CD4-positive, alpha-beta T cell (primary cell): Measurements from ENCODE around the gene AGR3. TPM values are rescaled to one million over a fixed set of nuclear protein-coding genes. Genes with fewer than 3 reads are reported as not detected.

Source experiments
- ATAC-seq: fragments of 200-7000 bp; cut with Tn5 transposase; one replicate; pipeline ENCODE4 v1.10.0; 2022; ENCODE audit warnings: mild to moderate bottlenecking; ENCODE audit not compliant: poor library complexity
- CTCF ChIA-PET: fragments of 350-600 bp; sonication (Branson Sonifier 250); formaldehyde crosslinking; loops from one replicate; lab custom pipeline; 2021; ENCODE audit warnings: antibody characterized with exemption, inconsistent platforms; lab: Charles Lee
- POLR2A ChIA-PET: fragments of 350-600 bp; sonication (Branson Sonifier 250); formaldehyde crosslinking; loops from one replicate; lab custom pipeline; 2021; ENCODE audit warnings: antibody characterized with exemption, inconsistent platforms; lab: Charles Lee
- DNase-seq, 14 experiments: peaks; one replicate each; pipeline ENCODE4 v3.0.0-alpha.2; 2013 to 2020; ENCODE audit warnings: mixed read lengths in 2 of 14
- H3K27ac ChIP-seq, 2 donors: one replicate each; pipeline versions ENCODE4 v1.5.1 to v1.7.0; 2013; ENCODE audit warnings: low read length in 2 of 2, low read depth in 1 of 2, mild to moderate bottlenecking in 1 of 2
- H3K27me3 ChIP-seq, 2 experiments: 1 replicate in 1 of 2; 2 replicates in 1 of 2; pipeline versions ENCODE4 v1.6.1 to v1.7.0; 2013; ENCODE audit warnings: low read length in 2 of 2, control low read depth in 1 of 2, mild to moderate bottlenecking in 1 of 2, moderate library complexity in 1 of 2; ENCODE audit not compliant: insufficient read depth in 2 of 2, control insufficient read depth in 1 of 2
- H3K36me3 ChIP-seq: one replicate; pipeline ENCODE4 v1.6.1; 2013; ENCODE audit warnings: low read length, control low read depth; ENCODE audit not compliant: insufficient read depth
- H3K4me1 ChIP-seq: one replicate; pipeline ENCODE4 v1.6.1; 2013; ENCODE audit warnings: low read length, control low read depth; ENCODE audit not compliant: insufficient read depth
- H3K4me3 ChIP-seq: one replicate; pipeline ENCODE4 v1.5.1; 2013; ENCODE audit warnings: mild to moderate bottlenecking, low read length, moderate library complexity
- H3K9me3 ChIP-seq, 2 experiments: 1 replicate in 1 of 2; 2 replicates in 1 of 2; pipeline versions ENCODE4 v1.6.1 to v1.7.0; 2013; ENCODE audit warnings: low read length in 2 of 2, mild to moderate bottlenecking in 2 of 2, control low read depth in 1 of 2, moderate library complexity in 1 of 2; ENCODE audit not compliant: control insufficient read depth in 1 of 2, insufficient read depth in 1 of 2
- H3K27ac Mint-ChIP-seq: one replicate; pipeline ENCODE4 v1.8.0; 2020; ENCODE audit warnings: mixed read lengths
- H3K27me3 Mint-ChIP-seq: one replicate; pipeline ENCODE4 v1.8.0; 2021; ENCODE audit warnings: mixed read lengths
- H3K36me3 Mint-ChIP-seq: one replicate; pipeline ENCODE4 v1.8.0; 2021; ENCODE audit warnings: low read depth, mixed read lengths
- H3K4me1 Mint-ChIP-seq: one replicate; pipeline ENCODE4 v1.8.0; 2021; ENCODE audit warnings: low read depth, mixed read lengths
- H3K4me3 Mint-ChIP-seq: one replicate; pipeline ENCODE4 v1.8.0; 2020; ENCODE audit warnings: mild to moderate bottlenecking, mixed read lengths
- H3K9me3 Mint-ChIP-seq: one replicate; pipeline ENCODE4 v1.8.0; 2020; ENCODE audit warnings: mixed read lengths
- CTCF ChIP-seq: fragments of 200-600 bp; IDR thresholded peaks from one replicate; pipeline ENCODE4 v1.8.0; 2022; ENCODE audit warnings: antibody characterized with exemption, mild to moderate bottlenecking
- intact Hi-C, 2 experiments: fragments of 100-400 bp; cut with DNase I in 1 of 2; cut with micrococcal nuclease in 1 of 2; formaldehyde crosslinking; loops; one replicate each; pipeline versions ENCODE4 v1.15.1 to v1.9.0; 2023 to 2025; cut with DNase I, micrococcal nuclease
- total RNA-seq, 174 experiments: library from RNA in 2 of 174; stranded (reverse) in 2 of 174; gene quantifications; one replicate each; pipeline ENCODE4 v1.2.3 and lab custom pipeline; 2021 to 2026

AGR3 gene
- total RNA-seq, 2 experiments from 2014 or later: not detected

- POLR2A ChIA-PET: no interaction called here
- Mint-ChIP-seq H3K4me3 (no peak overlapping the region), H3K27me3 (no peaks in the 10 kb centered on the region), H3K4me1 (no peaks in the 10 kb centered on the region), H3K9me3 (no peaks in the 10 kb centered on the region), H3K36me3 (no peaks in the 10 kb centered on the region), H3K27ac (no peak overlapping the region)
- Histone ChIP-seq H3K27me3 (no peaks in the 10 kb centered on the region), H3K4me1 (no peaks in the 10 kb centered on the region), H3K27ac (no peak overlapping the region), H3K36me3 (no peaks in the 10 kb centered on the region), H3K4me3 (no peak overlapping the region), H3K9me3 (no peaks in the 10 kb centered on the region)
- no peak for TF ChIP-seq CTCF
- ATAC-seq: no peak
- intact Hi-C loops: no loop called here
- DNase-seq: no peak
- CTCF ChIA-PET: no interaction called here
Measured at GRCh38 chr7:16879181-16879580, 2.6 kb downstream of the AGR3 start.

GRCh38 chr7:16875861-16876260 is 5.9 kb downstream of the AGR3 start:
- Mint-ChIP-seq H3K27ac (no peak overlapping the region), H3K4me3 (no peak overlapping the region), H3K27me3 (no peaks in the 10 kb centered on the region), H3K36me3 (no peaks in the 10 kb centered on the region), H3K4me1 (no peaks in the 10 kb centered on the region), H3K9me3 (peaks cover 2% of the 10 kb centered on the region)
- CTCF ChIA-PET: no interaction called here
- TF ChIP-seq CTCF: no peak
- no peak for ATAC-seq
- intact Hi-C loops: no loop called here
- Histone ChIP-seq H3K27me3 (no peaks in the 10 kb centered on the region), H3K4me3 (no peak overlapping the region), H3K27ac (no peak overlapping the region), H3K9me3 (peaks cover 0 to 4% of the 10 kb centered on the region in 2 experiments), H3K4me1 (no peaks in the 10 kb centered on the region), H3K36me3 (no peaks in the 10 kb centered on the region)
- POLR2A ChIA-PET: no interaction called here
- no peak for DNase-seq

- Mint-ChIP-seq H3K4me3 (no peak overlapping the region), H3K4me1 (no peaks in the 10 kb centered on the region), H3K36me3 (no peaks in the 10 kb centered on the region), H3K9me3 (peaks cover 2% of the 10 kb centered on the region), H3K27ac (no peak overlapping the region), H3K27me3 (no peaks in the 10 kb centered on the region)
- ChIA-PET POLR2A (no interaction called here), CTCF (no interaction called here)
- no peak overlapping the region for H3K4me3 ChIP-seq
- intact Hi-C loops: no loop called here
- DNase-seq (no peak), ATAC-seq (no peak)
- H3K27me3 ChIP-seq: no peaks in the 10 kb centered on the region
- TF ChIP-seq CTCF: no peak
- peaks cover 0 to 4% of the 10 kb centered on the region in 2 experiments for H3K9me3 ChIP-seq
- no peaks in the 10 kb centered on the region for H3K4me1 ChIP-seq
- H3K36me3 ChIP-seq: no peaks in the 10 kb centered on the region
- H3K27ac ChIP-seq: no peak overlapping the region
Measured at GRCh38 chr7:16874066-16874465, 7.7 kb downstream of the AGR3 start.
